ENCODE results near the gene PKD2L1.

Gene PKD2L1

GRCh38 chr10:100349087-100349486 is 19.1 kb upstream of the PKD2L1 start:
- no peak for DNase-seq (ENCODE audit: low spot score in 2 of 2)
- Mint-ChIP-seq H3K27me3 (no peaks in the 10 kb centered on the region), H3K9me3 (no peaks in the 10 kb centered on the region), H3K36me3 (ENCODE audit: insufficient read depth) (peaks cover 10% of the 10 kb centered on the region), H3K4me1 (peaks cover 32% of the 10 kb centered on the region), H3K4me3 (no peak overlapping the region), H3K27ac (ENCODE audit: low read depth) (no peak overlapping the region)
- ATAC-seq (replicated peaks; ENCODE audit: extremely low read depth, poor library complexity, severe bottlenecking): no peak

- DNase-seq (ENCODE audit: low spot score in 2 of 2) (no peak), ATAC-seq (replicated peaks; ENCODE audit: extremely low read depth, poor library complexity, severe bottlenecking) (no peak)
- no peaks in the 10 kb centered on the region for H3K9me3 Mint-ChIP-seq
- H3K27ac Mint-ChIP-seq (ENCODE audit: low read depth): peak overlapping the region; percentile 3
- H3K27me3 Mint-ChIP-seq: no peaks in the 10 kb centered on the region
- peak overlapping the region; percentile 75 for H3K4me3 Mint-ChIP-seq
- peaks cover 10% of the 10 kb centered on the region for H3K36me3 Mint-ChIP-seq (ENCODE audit: insufficient read depth)
- H3K4me1 Mint-ChIP-seq: peaks cover 32% of the 10 kb centered on the region
Measured at GRCh38 chr10:100348389-100348927, 18.4 kb upstream of the PKD2L1 start.

GRCh38 chr10:100347568-100348195 is 17.7 kb upstream of the PKD2L1 start:
- H3K4me1 Mint-ChIP-seq: peaks cover 32% of the 10 kb centered on the region
- no peaks in the 10 kb centered on the region for H3K9me3 Mint-ChIP-seq
- H3K36me3 Mint-ChIP-seq (ENCODE audit: insufficient read depth): peaks cover 10% of the 10 kb centered on the region

GRCh38 chr10:100346765-100347567 is 16.9 kb upstream of the PKD2L1 start, which contains the start of gene SCD:
Gene SCD (plus strand): TSS chr10:100347233. CDS start chr10:100347505, 272 bp downstream.
- ATAC-seq (replicated peaks; ENCODE audit: extremely low read depth, poor library complexity, severe bottlenecking) (peak; percentile 81), DNase-seq (ENCODE audit: low spot score in 2 of 2) (peak; percentile 44 to 60)
- Mint-ChIP-seq H3K4me3 (peak within 1 kb of the TSS; percentile 75), H3K27me3 (no peaks in the 10 kb centered on the region), H3K9me3 (no peaks in the 10 kb centered on the region), H3K27ac (ENCODE audit: low read depth) (peak within 1 kb of the TSS; percentile 38), H3K36me3 (ENCODE audit: insufficient read depth) (peaks cover 7% of the 10 kb centered on the region), H3K4me1 (peaks cover 32% of the 10 kb centered on the region)

More at GRCh38 chr10:100347568-100348195, 17.7 kb upstream of the PKD2L1 start:
- Mint-ChIP-seq H3K27me3 (no peaks in the 10 kb centered on the region), H3K27ac (ENCODE audit: low read depth) (peak overlapping the region; percentile 3), H3K4me3 (peak overlapping the region; percentile 75)
- DNase-seq (ENCODE audit: low spot score in 2 of 2): no peak
- ATAC-seq (replicated peaks; ENCODE audit: extremely low read depth, poor library complexity, severe bottlenecking): peak; percentile 4

GRCh38 chr10:100346351-100346764 is 16.3 kb upstream of the PKD2L1 start:
- Mint-ChIP-seq H3K9me3 (no peaks in the 10 kb centered on the region), H3K36me3 (ENCODE audit: insufficient read depth) (peaks cover 3% of the 10 kb centered on the region), H3K27ac (ENCODE audit: low read depth) (peak overlapping the region; percentile 38), H3K4me3 (peak overlapping the region; percentile 75), H3K4me1 (peaks cover 32% of the 10 kb centered on the region), H3K27me3 (no peaks in the 10 kb centered on the region)
- DNase-seq (ENCODE audit: low spot score in 2 of 2): peak in 1 of 2 donors; percentile 21
- peak; percentile 69 for ATAC-seq (replicated peaks; ENCODE audit: extremely low read depth, poor library complexity, severe bottlenecking)

GRCh38 chr10:100345570-100346330 is 15.7 kb upstream of the PKD2L1 start:
- DNase-seq (ENCODE audit: low spot score in 2 of 2) (no peak), ATAC-seq (replicated peaks; ENCODE audit: extremely low read depth, poor library complexity, severe bottlenecking) (no peak)
- Mint-ChIP-seq H3K36me3 (ENCODE audit: insufficient read depth) (peaks cover 3% of the 10 kb centered on the region), H3K4me1 (peaks cover 29% of the 10 kb centered on the region), H3K27me3 (no peaks in the 10 kb centered on the region), H3K9me3 (no peaks in the 10 kb centered on the region), H3K27ac (ENCODE audit: low read depth) (peak overlapping the region; percentile 38), H3K4me3 (peak overlapping the region; percentile 75)

GRCh38 chr10:100344241-100344788 is 14.3 kb upstream of the PKD2L1 start:
- ATAC-seq (replicated peaks; ENCODE audit: extremely low read depth, poor library complexity, severe bottlenecking) (no peak), DNase-seq (ENCODE audit: low spot score in 2 of 2) (no peak)
- Mint-ChIP-seq H3K36me3 (ENCODE audit: insufficient read depth) (peaks cover 3% of the 10 kb centered on the region), H3K27me3 (no peaks in the 10 kb centered on the region), H3K27ac (ENCODE audit: low read depth) (peak overlapping the region; percentile 9), H3K4me3 (no peak overlapping the region), H3K4me1 (peaks cover 21% of the 10 kb centered on the region), H3K9me3 (no peaks in the 10 kb centered on the region)

- peaks cover 2% of the 10 kb centered on the region for H3K36me3 Mint-ChIP-seq (ENCODE audit: insufficient read depth)
- no peak overlapping the region for H3K27ac Mint-ChIP-seq (ENCODE audit: low read depth)
Measured at GRCh38 chr10:100342627-100342972, 12.6 kb upstream of the PKD2L1 start.

GRCh38 chr10:100341953-100342626 is 12.1 kb upstream of the PKD2L1 start:
- no peak for DNase-seq (ENCODE audit: low spot score in 2 of 2)
- Mint-ChIP-seq H3K9me3 (no peaks in the 10 kb centered on the region), H3K36me3 (ENCODE audit: insufficient read depth) (peaks cover 1% of the 10 kb centered on the region), H3K27me3 (no peaks in the 10 kb centered on the region), H3K4me3 (no peak overlapping the region), H3K4me1 (peaks cover 8% of the 10 kb centered on the region), H3K27ac (ENCODE audit: low read depth) (no peak overlapping the region)
- ATAC-seq (replicated peaks; ENCODE audit: extremely low read depth, poor library complexity, severe bottlenecking): peak; percentile 26

More at GRCh38 chr10:100342627-100342972, 12.6 kb upstream of the PKD2L1 start:
- no peak for ATAC-seq (replicated peaks; ENCODE audit: extremely low read depth, poor library complexity, severe bottlenecking)
- no peak for DNase-seq (ENCODE audit: low spot score in 2 of 2)
- H3K27me3 Mint-ChIP-seq: no peaks in the 10 kb centered on the region
- peaks cover 12% of the 10 kb centered on the region for H3K4me1 Mint-ChIP-seq
- H3K4me3 Mint-ChIP-seq: no peak overlapping the region
- H3K9me3 Mint-ChIP-seq: no peaks in the 10 kb centered on the region

- no peak overlapping the region for H3K27ac Mint-ChIP-seq (ENCODE audit: low read depth)
Measured at GRCh38 chr10:100340948-100341847, 11.2 kb upstream of the PKD2L1 start.

GRCh38 chr10:100339236-100339635 is 9.2 kb upstream of the PKD2L1 start:
- Mint-ChIP-seq H3K4me1 (no peaks in the 10 kb centered on the region), H3K27ac (ENCODE audit: low read depth) (no peak overlapping the region), H3K27me3 (peaks cover 7% of the 10 kb centered on the region), H3K4me3 (no peak overlapping the region), H3K9me3 (no peaks in the 10 kb centered on the region), H3K36me3 (ENCODE audit: insufficient read depth) (no peaks in the 10 kb centered on the region)
- ATAC-seq (replicated peaks; ENCODE audit: extremely low read depth, poor library complexity, severe bottlenecking) (no peak), DNase-seq (ENCODE audit: low spot score in 2 of 2) (no peak)

More at GRCh38 chr10:100340948-100341847, 11.2 kb upstream of the PKD2L1 start:
- H3K9me3 Mint-ChIP-seq: no peaks in the 10 kb centered on the region
- H3K4me3 Mint-ChIP-seq: no peak overlapping the region
- H3K27me3 Mint-ChIP-seq: no peaks in the 10 kb centered on the region
- DNase-seq (ENCODE audit: low spot score in 2 of 2): no peak
- no peaks in the 10 kb centered on the region for H3K36me3 Mint-ChIP-seq (ENCODE audit: insufficient read depth)
- peaks cover 7% of the 10 kb centered on the region for H3K4me1 Mint-ChIP-seq
- no peak for ATAC-seq (replicated peaks; ENCODE audit: extremely low read depth, poor library complexity, severe bottlenecking)

Data from central memory CD8-positive, alpha-beta T cell (primary cell).